HEK293T (cell line): ENCODE data around the gene TCHP.

ENCODE experiments used
- FOXA1 ChIP-seq: fragments of 450-650 bp; IDR thresholded peaks from 2 replicates; pipeline ENCODE4 v1.6.1; 2016; ENCODE audit warnings: mild to moderate bottlenecking
- FOXK2 ChIP-seq: fragments of 450-650 bp; IDR thresholded peaks from 2 replicates; pipeline ENCODE4 v1.6.1; 2016; ENCODE audit warnings: mild to moderate bottlenecking
- FOXM1 ChIP-seq: fragments of 450-650 bp; IDR thresholded peaks from 2 replicates; pipeline ENCODE4 v1.6.1; 2017; ENCODE audit warnings: mild to moderate bottlenecking, borderline replicate concordance
- HDGF ChIP-seq: fragments of 450-650 bp; IDR thresholded peaks from 2 replicates; pipeline ENCODE4 v1.6.1; 2017; ENCODE audit warnings: antibody characterized with exemption, borderline replicate concordance
- L3MBTL2 ChIP-seq: fragments of 450-650 bp; conservative IDR thresholded peaks from 2 replicates; pipeline ENCODE4 v1.6.1; 2016; ENCODE audit warnings: mild to moderate bottlenecking
- LEF1 ChIP-seq: fragments of 450-650 bp; IDR thresholded peaks from 2 replicates; pipeline ENCODE4 v1.6.1; 2017; ENCODE audit warnings: mild to moderate bottlenecking, borderline replicate concordance
- NFRKB ChIP-seq: fragments of 450-650 bp; IDR thresholded peaks from 2 replicates; pipeline ENCODE4 v1.6.1; 2016; ENCODE audit warnings: mild to moderate bottlenecking, moderate library complexity
- SP1 ChIP-seq: fragments of 450-650 bp; IDR thresholded peaks from 2 replicates; pipeline ENCODE4 v1.6.1; 2017
- SUZ12 ChIP-seq: fragments of 450-650 bp; IDR thresholded peaks from 2 replicates; pipeline ENCODE4 v1.6.1; 2016; ENCODE audit warnings: mild to moderate bottlenecking
- TARDBP ChIP-seq: fragments of 450-650 bp; IDR thresholded peaks from 2 replicates; pipeline ENCODE4 v1.6.1; 2016

DNA sequence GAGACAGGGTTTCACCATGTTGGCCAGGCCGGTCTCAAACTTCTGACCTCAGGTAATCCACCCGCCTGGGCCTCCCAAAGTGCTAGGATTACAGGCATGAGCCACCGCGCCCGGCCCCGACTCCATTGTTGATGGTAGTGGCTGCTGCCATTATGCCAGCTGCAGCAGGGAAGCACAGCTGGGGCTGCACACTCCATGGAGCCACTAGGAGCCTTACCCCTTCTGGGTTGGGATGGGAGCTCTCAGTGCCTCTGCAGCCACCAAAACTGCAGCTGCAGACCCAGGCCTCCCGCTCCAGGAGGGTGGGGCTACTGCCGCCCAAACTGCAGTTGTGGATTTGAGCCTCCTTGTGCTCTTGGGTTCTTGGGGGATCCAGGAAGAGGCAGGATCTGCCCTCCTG, 25.9 kb downstream of the TCHP start:
- TF ChIP-seq SUZ12 (no peak), NFRKB (no peak), FOXK2 (no peak), SP1 (no peak), FOXM1 (no peak), LEF1 (no peak), HDGF (no peak), TARDBP (no peak), FOXA1 (no peak), L3MBTL2 (no peak)
